Peyer's patch (tissue), 4 donors: Measurements from ENCODE around the gene MRPL44.

Source experiments
- CTCF ChIP-seq, 6 experiments: fragments of 450-650 bp in 4 of 6; fragments of 200-600 bp in 2 of 6; sonication (generic) in 1 of 6; IDR thresholded peaks; one replicate each; pipeline ENCODE4 v1.5.1; 2017 to 2019; ENCODE audit warnings: antibody characterized with exemption in 6 of 6, mild to moderate bottlenecking in 3 of 6, moderate library complexity in 1 of 6
- POLR2A ChIP-seq, 2 donors: fragments of 450-650 bp; IDR thresholded peaks; one replicate each; pipeline ENCODE4 v1.5.1; 2017; ENCODE audit warnings: antibody characterized with exemption in 2 of 2, mild to moderate bottlenecking in 2 of 2, moderate library complexity in 2 of 2

GRCh38 chr2:223993634-223994232 lies 36.5 kb downstream of the MRPL44 start:
- TF ChIP-seq CTCF (IDR thresholded peaks at IDR 0.05) (peak; percentile 50 to 93 (median 87)), POLR2A (IDR thresholded peaks at IDR 0.05) (no peak)
